RWPE2 (cell line): Measurements from ENCODE around the gene CCAR1.
"Not testable (repeated sequence)": the region's sequence is repeated elsewhere in the genome, so short reads cannot be mapped to it uniquely, and the experiment has no call there.

Experiments used
- ATAC-seq: fragments of 200-7000 bp; cut with Tn5 transposase; 3 replicates; pipeline ENCODE4 v1.9.1; 2021; ENCODE audit warnings: low read depth
- DNase-seq: peaks from one replicate; pipeline ENCODE4 v3.0.0-alpha.2; 2020; ENCODE audit warnings: low spot score
- H3K27ac ChIP-seq: fragments of 450-650 bp; 2 replicates; pipeline ENCODE4 v1.5.1; 2017; ENCODE audit warnings: mild to moderate bottlenecking; ENCODE audit not compliant: poor library complexity, severe bottlenecking
- H3K27me3 ChIP-seq: fragments of 250-450 bp; sonication (Bioruptor Pico); 2 replicates; pipeline ENCODE4 v1.5.1; 2021; ENCODE audit warnings: mild to moderate bottlenecking, moderate library complexity; ENCODE audit not compliant: insufficient read depth, poor library complexity, severe bottlenecking
- H3K36me3 ChIP-seq: fragments of 250-450 bp; sonication (Bioruptor Pico); 2 replicates; pipeline ENCODE4 v1.5.1; 2020; ENCODE audit warnings: low read depth, mild to moderate bottlenecking, moderate library complexity
- H3K4me1 ChIP-seq: fragments of 250-450 bp; sonication (Bioruptor Pico); 2 replicates; pipeline ENCODE4 v1.5.1; 2021; ENCODE audit warnings: mild to moderate bottlenecking, moderate library complexity; ENCODE audit not compliant: insufficient read depth, poor library complexity, severe bottlenecking
- H3K4me3 ChIP-seq: fragments of 250-450 bp; sonication (Bioruptor Pico); 2 replicates; pipeline ENCODE4 v1.5.1; 2021; ENCODE audit warnings: mild to moderate bottlenecking, moderate library complexity; ENCODE audit not compliant: severe bottlenecking
- H3K9me3 ChIP-seq: fragments of 250-450 bp; sonication (Bioruptor Pico); 2 replicates; pipeline ENCODE4 v1.5.1; 2021; ENCODE audit warnings: mild to moderate bottlenecking, moderate library complexity; ENCODE audit not compliant: severe bottlenecking
- CTCF ChIP-seq: fragments of 450-650 bp; IDR thresholded peaks from one replicate; pipeline ENCODE4 v1.5.1; 2017; ENCODE audit warnings: mild to moderate bottlenecking, moderate library complexity; ENCODE audit not compliant: poor library complexity, severe bottlenecking

CCAR1 gene

GRCh38 chr10:68816796-68817412 lies 95.9 kb downstream of the CCAR1 start:
- Histone ChIP-seq H3K4me1 (peaks cover 11% of the 10 kb centered on the region), H3K36me3 (no peaks in the 10 kb centered on the region), H3K27ac (peak overlapping the region; percentile 56), H3K9me3 (no peaks in the 10 kb centered on the region), H3K27me3 (no peaks in the 10 kb centered on the region), H3K4me3 (no peak overlapping the region)
- TF ChIP-seq CTCF: no peak
- ATAC-seq (peak; percentile 87), DNase-seq (no peak)

GRCh38 chr10:68820359-68820758 lies 99.3 kb downstream of the CCAR1 start:
- not testable (repeated sequence) for H3K27me3 ChIP-seq, H3K9me3 ChIP-seq, DNase-seq, H3K27ac ChIP-seq, H3K36me3 ChIP-seq, H3K4me3 ChIP-seq, ATAC-seq
- H3K4me1 ChIP-seq: peaks cover 11% of the 10 kb centered on the region

GRCh38 chr10:68822626-68823025 lies 101.6 kb downstream of the CCAR1 start:
- not testable (repeated sequence) for H3K9me3 ChIP-seq, H3K4me3 ChIP-seq, DNase-seq, H3K27me3 ChIP-seq, H3K36me3 ChIP-seq, ATAC-seq, H3K4me1 ChIP-seq, H3K27ac ChIP-seq

- ATAC-seq (peak; percentile 79), DNase-seq (no peak)
- Histone ChIP-seq H3K4me1 (no peaks in the 10 kb centered on the region), H3K9me3 (no peaks in the 10 kb centered on the region), H3K4me3 (peak within 1 kb of the TSS; percentile 44), H3K27me3 (peaks cover 8% of the 10 kb centered on the region), H3K36me3 (no peaks in the 10 kb centered on the region), H3K27ac (no peak within 1 kb of the TSS)
- TF ChIP-seq CTCF: no peak
Measured at GRCh38 chr10:68826764-68827591, 105.9 kb downstream of the CCAR1 start, which contains the start of gene STOX1. Gene STOX1, plus strand, starts transcription at chr10:68827531. Its CDS starts 93 bp downstream, at chr10:68827624.

- DNase-seq, H3K36me3 ChIP-seq, H3K27me3 ChIP-seq, H3K4me1 ChIP-seq, ATAC-seq, H3K9me3 ChIP-seq, H3K27ac ChIP-seq: not testable (repeated sequence)
- H3K4me3 ChIP-seq: peak overlapping the region; percentile 44
Measured at GRCh38 chr10:68827592-68827959, 106.5 kb downstream of the CCAR1 start.

- H3K4me1 ChIP-seq, H3K27ac ChIP-seq, H3K9me3 ChIP-seq, H3K36me3 ChIP-seq, DNase-seq, H3K27me3 ChIP-seq: not testable (repeated sequence)
- peak; percentile 30; the same call in 1 of the 3 replicates for ATAC-seq
- peak overlapping the region; percentile 24 for H3K4me3 ChIP-seq
Measured at GRCh38 chr10:68828083-68828601, 107.1 kb downstream of the CCAR1 start.
